OCI-LY3 (cell line): Measurements from ENCODE around the gene SARS2.

Source experiments
- EZH2phosphoT487 ChIP-seq: fragments of 200-600 bp; shearing (Covaris generic); IDR thresholded peaks from 2 replicates; pipeline ENCODE4 v1.6.1; 2018; ENCODE audit warnings: antibody characterized with exemption, mixed run types, low read depth
- TF ChIP-seq, protein P1 (sequence below): fragments of 200-600, 300-600 bp; sonication (generic); IDR thresholded peaks from 2 replicates; pipeline ENCODE4 v1.5.1; 2014; ENCODE audit warnings: antibody characterized with exemption, low read length, low read depth

DNA sequence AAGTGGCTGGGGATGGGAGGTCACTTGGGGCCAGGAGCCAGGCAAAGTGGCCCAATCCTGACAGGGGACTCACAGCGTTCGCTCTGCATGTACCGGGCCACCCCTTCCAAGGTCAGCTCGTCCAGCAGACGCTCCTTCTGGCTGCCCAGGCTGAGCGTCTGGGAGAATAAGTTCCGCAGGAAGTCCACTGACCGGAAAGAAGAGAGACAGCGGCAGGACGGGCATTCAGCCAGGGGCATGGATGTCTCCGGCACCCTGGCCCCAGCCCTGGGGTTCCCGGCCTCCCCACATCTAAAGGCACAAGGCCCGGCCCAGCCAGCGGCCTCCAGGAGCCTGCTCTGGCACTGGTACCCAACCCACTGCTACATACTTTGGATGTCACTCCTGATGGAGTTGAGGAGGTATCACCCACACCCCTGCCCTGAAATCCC, 37.2 kb downstream of the SARS2 start:
- TF ChIP-seq, protein P1, sequence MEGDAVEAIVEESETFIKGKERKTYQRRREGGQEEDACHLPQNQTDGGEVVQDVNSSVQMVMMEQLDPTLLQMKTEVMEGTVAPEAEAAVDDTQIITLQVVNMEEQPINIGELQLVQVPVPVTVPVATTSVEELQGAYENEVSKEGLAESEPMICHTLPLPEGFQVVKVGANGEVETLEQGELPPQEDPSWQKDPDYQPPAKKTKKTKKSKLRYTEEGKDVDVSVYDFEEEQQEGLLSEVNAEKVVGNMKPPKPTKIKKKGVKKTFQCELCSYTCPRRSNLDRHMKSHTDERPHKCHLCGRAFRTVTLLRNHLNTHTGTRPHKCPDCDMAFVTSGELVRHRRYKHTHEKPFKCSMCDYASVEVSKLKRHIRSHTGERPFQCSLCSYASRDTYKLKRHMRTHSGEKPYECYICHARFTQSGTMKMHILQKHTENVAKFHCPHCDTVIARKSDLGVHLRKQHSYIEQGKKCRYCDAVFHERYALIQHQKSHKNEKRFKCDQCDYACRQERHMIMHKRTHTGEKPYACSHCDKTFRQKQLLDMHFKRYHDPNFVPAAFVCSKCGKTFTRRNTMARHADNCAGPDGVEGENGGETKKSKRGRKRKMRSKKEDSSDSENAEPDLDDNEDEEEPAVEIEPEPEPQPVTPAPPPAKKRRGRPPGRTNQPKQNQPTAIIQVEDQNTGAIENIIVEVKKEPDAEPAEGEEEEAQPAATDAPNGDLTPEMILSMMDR = no peak
- no peak for TF ChIP-seq EZH2phosphoT487
